Esophagus squamous epithelium (tissue), 5 donors: ENCODE data around the gene RAPGEF1. TPM values are rescaled to one million over a fixed set of nuclear protein-coding genes. Genes with fewer than 3 reads are reported as not detected.

Source experiments
- DNase-seq: peaks from one replicate; lab custom pipeline; 2025; lab: John Stamatoyannopoulos, UW
- H3K27ac ChIP-seq, 4 donors: fragments of 200-600 bp; sonication (generic); one replicate each; pipeline ENCODE4 v1.5.1; 2016 to 2019; ENCODE audit warnings: mild to moderate bottlenecking in 1 of 4
- H3K27me3 ChIP-seq, 4 donors: fragments of 200-600 bp; sonication (generic); 1 replicate in 3 of 4; 2 replicates in 1 of 4; pipeline versions ENCODE4 v1.5.1 to v1.6.0; 2017 to 2021; ENCODE audit warnings: antibody characterized with exemption in 1 of 4
- H3K36me3 ChIP-seq, 3 donors: fragments of 200-600 bp; sonication (generic); one replicate each; pipeline ENCODE4 v1.5.1; 2016 to 2019
- H3K4me1 ChIP-seq, 3 donors: fragments of 200-600 bp; sonication (generic); one replicate each; pipeline ENCODE4 v1.5.1; 2017 to 2019
- H3K4me3 ChIP-seq, 4 donors: fragments of 200-600 bp; sonication (generic); 1 replicate in 3 of 4; 2 replicates in 1 of 4; pipeline ENCODE4 v1.5.1; 2016 to 2019; ENCODE audit warnings: mild to moderate bottlenecking in 2 of 4, moderate library complexity in 1 of 4
- H3K9me3 ChIP-seq, 3 donors: fragments of 200-600 bp; sonication (generic); one replicate each; pipeline ENCODE4 v1.5.1; 2016 to 2019
- CTCF ChIP-seq, 6 experiments: fragments of 450-650 bp in 4 of 6; fragments of 200-600 bp in 2 of 6; sonication (generic) in 2 of 6; IDR thresholded peaks; one replicate each; pipeline ENCODE4 v1.5.1; 2016 to 2019; ENCODE audit warnings: antibody characterized with exemption in 6 of 6, mild to moderate bottlenecking in 4 of 6, moderate library complexity in 4 of 6
- POLR2A ChIP-seq, 4 donors: fragments of 450-650 bp; IDR thresholded peaks; one replicate each; pipeline ENCODE4 v1.6.1; 2017; ENCODE audit warnings: antibody characterized with exemption in 4 of 4, mild to moderate bottlenecking in 4 of 4, moderate library complexity in 3 of 4
- WGBS, 2 donors: methylation state at CpG; one replicate each; pipeline ENCODE4 v1.1.5; 2018; 5-methylcytosine and 5-hydroxymethylcytosine counted together
- intact Hi-C: fragments of 100-400 bp; cut with DNase I; formaldehyde crosslinking; loops from one replicate; pipeline ENCODE4 v1.15.0; 2022
- total RNA-seq, 4 donors: library from RNA; depleted of rRNA; stranded (reverse); fragments of >200 nt; gene quantifications; one replicate each; pipeline ENCODE4 v1.1.0, GENCODE V29; 2016
- donor health status: DM: yes; HTN: yes; CAD: no.

RAPGEF1 gene
- total RNA-seq, 4 donors from 2014 or later: 12.2 to 40.4 (median 19.0) TPM

- no peaks in the 10 kb centered on the region for H3K9me3 ChIP-seq
- H3K36me3 ChIP-seq: peaks cover 5 to 71% (median 9%) of the 10 kb centered on the region in 3 donors
- intact Hi-C loops: no loop called here
- H3K27me3 ChIP-seq: no peaks in the 10 kb centered on the region
- peaks cover 23 to 49% (median 34%) of the 10 kb centered on the region in 3 donors for H3K4me1 ChIP-seq
- 20% methylated on average over 4 to 12 of the region's 12 CpGs for WGBS, 2 donors
- no peak for DNase-seq
- peak overlapping the region in 1 of 4 donors; percentile 34 for H3K4me3 ChIP-seq
- TF ChIP-seq CTCF (IDR thresholded peaks at IDR 0.05) (no peak), POLR2A (IDR thresholded peaks at IDR 0.05) (no peak)
- peak overlapping the region; percentile 61 to 86 (median 78) for H3K27ac ChIP-seq
These were observed 131.3 kb downstream of the RAPGEF1 start for GRCh38 chr9:131608493-131609037.

GRCh38 chr9:131607591-131607990, 132.3 kb downstream of the RAPGEF1 start:
- WGBS, 2 donors: 83 to 87% methylated on average over 8 of the region's 8 CpGs
- Histone ChIP-seq H3K27me3 (no peaks in the 10 kb centered on the region), H3K4me1 (peaks cover 23 to 49% (median 34%) of the 10 kb centered on the region in 3 donors), H3K4me3 (no peak overlapping the region), H3K27ac (peak overlapping the region in 1 of 4 donors; percentile 86), H3K36me3 (peaks cover 5 to 71% (median 5%) of the 10 kb centered on the region in 3 donors), H3K9me3 (no peaks in the 10 kb centered on the region)
- TF ChIP-seq POLR2A (IDR thresholded peaks at IDR 0.05): no peak
- TF ChIP-seq CTCF (IDR thresholded peaks at IDR 0.05): no peak
- intact Hi-C loops: no loop called here
- no peak for DNase-seq

GRCh38 chr9:131606896-131607567, 132.8 kb downstream of the RAPGEF1 start:
- H3K4me1 ChIP-seq: peaks cover 23 to 45% (median 34%) of the 10 kb centered on the region in 3 donors
- H3K27me3 ChIP-seq: no peaks in the 10 kb centered on the region
- intact Hi-C loops: no loop called here
- H3K36me3 ChIP-seq: peaks cover 0 to 71% (median 5%) of the 10 kb centered on the region in 3 donors
- H3K4me3 ChIP-seq: no peak overlapping the region
- no peak overlapping the region for H3K27ac ChIP-seq
- no peaks in the 10 kb centered on the region for H3K9me3 ChIP-seq
- 91 to 96% methylated on average over 9 to 10 of the region's 13 CpGs for WGBS, 2 donors
- no peak for TF ChIP-seq POLR2A (IDR thresholded peaks at IDR 0.05)
- no peak for TF ChIP-seq CTCF (IDR thresholded peaks at IDR 0.05)
- no peak for DNase-seq

- TF ChIP-seq POLR2A (IDR thresholded peaks at IDR 0.05) (no peak), CTCF (IDR thresholded peaks at IDR 0.05) (no peak)
- Histone ChIP-seq H3K36me3 (peaks cover 4 to 81% (median 5%) of the 10 kb centered on the region in 3 donors), H3K4me3 (no peak overlapping the region), H3K27me3 (no peaks in the 10 kb centered on the region), H3K27ac (no peak overlapping the region), H3K4me1 (peaks cover 23 to 35% (median 29%) of the 10 kb centered on the region in 3 donors), H3K9me3 (no peaks in the 10 kb centered on the region)
- WGBS, 2 donors: 77 to 92% methylated on average over 7 to 8 of the region's 9 CpGs
- no peak for DNase-seq
- intact Hi-C loops: no loop called here
These were observed 133.9 kb downstream of the RAPGEF1 start for GRCh38 chr9:131605770-131606590.
